Fibroblast of lung (primary cell): ENCODE measurements around the gene MRPS34.

Experiments
- EZH2 ChIP-seq: IDR thresholded peaks from 2 replicates; pipeline ENCODE4 v1.5.1; 2012; ENCODE audit warnings: low read length, control low read depth, mild to moderate bottlenecking; ENCODE audit errors: missing control alignments
- TF ChIP-seq, protein P1 (sequence below), 2 donors: IDR thresholded peaks in 1 of 2; conservative IDR thresholded peaks in 1 of 2; 1 replicate in 1 of 2; 2 replicates in 1 of 2; pipeline ENCODE4 v1.5.1; 2011 to 2012; ENCODE audit warnings: low read length in 2 of 2, control low read depth in 1 of 2, inconsistent platforms in 1 of 2, low read depth in 1 of 2, mild to moderate bottlenecking in 1 of 2

DNA sequence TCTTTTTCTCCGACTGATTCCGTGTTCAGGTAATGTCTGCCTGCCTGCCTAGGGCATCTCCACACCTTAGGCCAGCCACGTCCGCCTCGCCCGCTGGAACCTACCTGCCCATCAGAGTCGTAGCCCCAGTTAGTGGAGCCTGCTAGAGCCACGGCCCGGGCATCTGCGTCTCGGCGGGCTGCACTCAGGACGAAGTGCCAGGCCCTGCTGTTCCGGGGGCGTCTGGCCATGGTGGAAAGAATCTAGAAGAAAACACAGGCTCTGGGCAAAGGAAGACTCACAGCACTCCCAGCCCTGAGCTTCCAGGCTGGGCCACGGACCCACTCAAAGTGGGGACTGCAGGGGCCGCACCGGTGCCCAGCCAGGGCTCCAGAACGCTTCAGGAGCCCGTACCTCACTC, 8.3 kb upstream of the MRPS34 start:
- TF ChIP-seq, protein P1, sequence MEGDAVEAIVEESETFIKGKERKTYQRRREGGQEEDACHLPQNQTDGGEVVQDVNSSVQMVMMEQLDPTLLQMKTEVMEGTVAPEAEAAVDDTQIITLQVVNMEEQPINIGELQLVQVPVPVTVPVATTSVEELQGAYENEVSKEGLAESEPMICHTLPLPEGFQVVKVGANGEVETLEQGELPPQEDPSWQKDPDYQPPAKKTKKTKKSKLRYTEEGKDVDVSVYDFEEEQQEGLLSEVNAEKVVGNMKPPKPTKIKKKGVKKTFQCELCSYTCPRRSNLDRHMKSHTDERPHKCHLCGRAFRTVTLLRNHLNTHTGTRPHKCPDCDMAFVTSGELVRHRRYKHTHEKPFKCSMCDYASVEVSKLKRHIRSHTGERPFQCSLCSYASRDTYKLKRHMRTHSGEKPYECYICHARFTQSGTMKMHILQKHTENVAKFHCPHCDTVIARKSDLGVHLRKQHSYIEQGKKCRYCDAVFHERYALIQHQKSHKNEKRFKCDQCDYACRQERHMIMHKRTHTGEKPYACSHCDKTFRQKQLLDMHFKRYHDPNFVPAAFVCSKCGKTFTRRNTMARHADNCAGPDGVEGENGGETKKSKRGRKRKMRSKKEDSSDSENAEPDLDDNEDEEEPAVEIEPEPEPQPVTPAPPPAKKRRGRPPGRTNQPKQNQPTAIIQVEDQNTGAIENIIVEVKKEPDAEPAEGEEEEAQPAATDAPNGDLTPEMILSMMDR (conservative IDR thresholded peaks at IDR 0.05 in 1 of 2, IDR thresholded peaks at IDR 0.05 in 1 of 2; ENCODE audit: low read depth in 1 of 2, low read length in 2 of 2), result no peak
- no peak for TF ChIP-seq EZH2
